Measurements from ENCODE around the gene LTBP2.

Gene LTBP2

GRCh38 chr14:74491956-74492775 is 119.9 kb downstream of the LTBP2 start:
- H3K36me3 Mint-ChIP-seq (ENCODE audit: low read depth): peaks cover 9% of the 10 kb centered on the region
- H3K4me3 Mint-ChIP-seq: no peak overlapping the region
- H3K4me1 Mint-ChIP-seq (ENCODE audit: low read depth): peaks cover 39% of the 10 kb centered on the region
- H3K27me3 Mint-ChIP-seq: no peaks in the 10 kb centered on the region
- H3K27ac Mint-ChIP-seq: no peak overlapping the region
- H3K9me3 Mint-ChIP-seq: no peaks in the 10 kb centered on the region

GRCh38 chr14:74490486-74490885 is 121.6 kb downstream of the LTBP2 start:
- Mint-ChIP-seq H3K27me3 (no peaks in the 10 kb centered on the region), H3K27ac (no peak overlapping the region), H3K4me1 (ENCODE audit: low read depth) (peaks cover 33% of the 10 kb centered on the region), H3K36me3 (ENCODE audit: low read depth) (peaks cover 5% of the 10 kb centered on the region), H3K9me3 (no peaks in the 10 kb centered on the region), H3K4me3 (no peak overlapping the region)

- peaks cover 18% of the 10 kb centered on the region for H3K4me1 Mint-ChIP-seq (ENCODE audit: low read depth)
- H3K27ac Mint-ChIP-seq: no peak overlapping the region
- H3K27me3 Mint-ChIP-seq: no peaks in the 10 kb centered on the region
- H3K9me3 Mint-ChIP-seq: no peaks in the 10 kb centered on the region
- H3K36me3 Mint-ChIP-seq (ENCODE audit: low read depth): peaks cover 8% of the 10 kb centered on the region
- H3K4me3 Mint-ChIP-seq: no peak overlapping the region
These were observed 123.1 kb downstream of the LTBP2 start for GRCh38 chr14:74488786-74489397.

GRCh38 chr14:74486164-74486563 is 125.9 kb downstream of the LTBP2 start:
- no peaks in the 10 kb centered on the region for H3K9me3 Mint-ChIP-seq
- peaks cover 18% of the 10 kb centered on the region for H3K4me1 Mint-ChIP-seq (ENCODE audit: low read depth)
- peaks cover 13% of the 10 kb centered on the region for H3K36me3 Mint-ChIP-seq (ENCODE audit: low read depth)
- no peak overlapping the region for H3K4me3 Mint-ChIP-seq
- H3K27ac Mint-ChIP-seq: no peak overlapping the region
- H3K27me3 Mint-ChIP-seq: no peaks in the 10 kb centered on the region

GRCh38 chr14:74483321-74483720 is 128.7 kb downstream of the LTBP2 start:
- Mint-ChIP-seq H3K27ac (no peak overlapping the region), H3K4me1 (ENCODE audit: low read depth) (no peaks in the 10 kb centered on the region), H3K9me3 (no peaks in the 10 kb centered on the region), H3K36me3 (ENCODE audit: low read depth) (peaks cover 25% of the 10 kb centered on the region), H3K27me3 (no peaks in the 10 kb centered on the region), H3K4me3 (no peak overlapping the region)

- Mint-ChIP-seq H3K27ac (no peak overlapping the region), H3K9me3 (no peaks in the 10 kb centered on the region), H3K4me3 (no peak overlapping the region), H3K36me3 (ENCODE audit: low read depth) (peaks cover 27% of the 10 kb centered on the region), H3K4me1 (ENCODE audit: low read depth) (no peaks in the 10 kb centered on the region), H3K27me3 (no peaks in the 10 kb centered on the region)
These were observed 129.5 kb downstream of the LTBP2 start for GRCh38 chr14:74482571-74482970.

GRCh38 chr14:74480046-74480445 is 132.0 kb downstream of the LTBP2 start:
- no peak overlapping the region for H3K27ac Mint-ChIP-seq
- no peaks in the 10 kb centered on the region for H3K9me3 Mint-ChIP-seq
- H3K4me3 Mint-ChIP-seq: no peak overlapping the region
- H3K4me1 Mint-ChIP-seq (ENCODE audit: low read depth): no peaks in the 10 kb centered on the region
- peaks cover 27% of the 10 kb centered on the region for H3K36me3 Mint-ChIP-seq (ENCODE audit: low read depth)
- no peaks in the 10 kb centered on the region for H3K27me3 Mint-ChIP-seq

GRCh38 chr14:74478996-74479635 is 132.9 kb downstream of the LTBP2 start:
- Mint-ChIP-seq H3K36me3 (ENCODE audit: low read depth) (peaks cover 19% of the 10 kb centered on the region), H3K4me3 (no peak overlapping the region), H3K27me3 (no peaks in the 10 kb centered on the region), H3K9me3 (no peaks in the 10 kb centered on the region), H3K4me1 (ENCODE audit: low read depth) (no peaks in the 10 kb centered on the region), H3K27ac (no peak overlapping the region)

- Mint-ChIP-seq H3K9me3 (no peaks in the 10 kb centered on the region), H3K4me1 (ENCODE audit: low read depth) (no peaks in the 10 kb centered on the region), H3K27me3 (no peaks in the 10 kb centered on the region), H3K27ac (no peak overlapping the region), H3K36me3 (ENCODE audit: low read depth) (peaks cover 14% of the 10 kb centered on the region), H3K4me3 (no peak overlapping the region)
These were observed 135.4 kb downstream of the LTBP2 start for GRCh38 chr14:74476607-74477006.

GRCh38 chr14:74476107-74476506 is 135.9 kb downstream of the LTBP2 start:
- Mint-ChIP-seq H3K36me3 (ENCODE audit: low read depth) (peaks cover 14% of the 10 kb centered on the region), H3K4me3 (no peak overlapping the region), H3K4me1 (ENCODE audit: low read depth) (no peaks in the 10 kb centered on the region), H3K27ac (no peak overlapping the region), H3K27me3 (no peaks in the 10 kb centered on the region), H3K9me3 (no peaks in the 10 kb centered on the region)

- no peak overlapping the region for H3K4me3 Mint-ChIP-seq
These were observed 136.4 kb downstream of the LTBP2 start for GRCh38 chr14:74475678-74476077.

GRCh38 chr14:74474376-74474775 is 137.7 kb downstream of the LTBP2 start:
- no peaks in the 10 kb centered on the region for H3K27me3 Mint-ChIP-seq
- H3K4me1 Mint-ChIP-seq (ENCODE audit: low read depth): no peaks in the 10 kb centered on the region
- H3K27ac Mint-ChIP-seq: no peak overlapping the region
- no peaks in the 10 kb centered on the region for H3K9me3 Mint-ChIP-seq
- peaks cover 7% of the 10 kb centered on the region for H3K36me3 Mint-ChIP-seq (ENCODE audit: low read depth)
- H3K4me3 Mint-ChIP-seq: no peak overlapping the region

More at GRCh38 chr14:74475678-74476077, 136.4 kb downstream of the LTBP2 start:
- Mint-ChIP-seq H3K27ac (no peak overlapping the region), H3K4me1 (ENCODE audit: low read depth) (no peaks in the 10 kb centered on the region), H3K27me3 (no peaks in the 10 kb centered on the region), H3K36me3 (ENCODE audit: low read depth) (peaks cover 12% of the 10 kb centered on the region), H3K9me3 (no peaks in the 10 kb centered on the region)

GRCh38 chr14:74472601-74473000 is 139.4 kb downstream of the LTBP2 start:
- Mint-ChIP-seq H3K27me3 (no peaks in the 10 kb centered on the region), H3K9me3 (no peaks in the 10 kb centered on the region), H3K4me1 (ENCODE audit: low read depth) (no peaks in the 10 kb centered on the region), H3K4me3 (no peak overlapping the region), H3K36me3 (ENCODE audit: low read depth) (no peaks in the 10 kb centered on the region), H3K27ac (no peak overlapping the region)

GRCh38 chr14:74469548-74470518 is 142.2 kb downstream of the LTBP2 start:
- Mint-ChIP-seq H3K36me3 (ENCODE audit: low read depth) (no peaks in the 10 kb centered on the region), H3K27me3 (no peaks in the 10 kb centered on the region), H3K27ac (no peak overlapping the region), H3K9me3 (no peaks in the 10 kb centered on the region), H3K4me1 (ENCODE audit: low read depth) (no peaks in the 10 kb centered on the region), H3K4me3 (no peak overlapping the region)
